Measurements from ENCODE around the gene TRNP1. TPM values are rescaled to one million over a fixed set of nuclear protein-coding genes. Genes with fewer than 3 reads are reported as not detected.

TRNP1 gene
- total RNA-seq, 2 experiments from 2014 or later = 0.19 to 0.20 TPM

DNA sequence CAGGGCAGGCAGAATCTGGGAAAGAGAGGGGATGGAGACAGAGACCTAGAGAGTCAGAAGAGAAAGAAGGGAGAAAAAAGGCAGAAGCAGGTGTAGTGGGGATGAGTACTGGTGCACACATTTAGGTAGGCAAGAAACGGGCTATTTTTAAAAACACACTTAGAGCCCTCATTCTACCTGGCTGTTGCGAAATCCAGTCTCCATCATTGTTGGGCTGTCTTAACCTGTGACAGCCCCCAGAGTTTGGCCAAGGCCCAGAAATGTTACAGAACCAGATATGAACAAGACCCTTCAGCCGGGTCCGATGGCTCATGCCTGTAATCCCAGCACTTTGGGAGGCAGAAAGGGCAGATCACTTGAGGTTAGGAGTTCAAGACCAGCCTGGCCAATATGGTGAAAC lies 20.7 kb upstream of the TRNP1 start:
- no peaks in the 10 kb centered on the region for H3K36me3 Mint-ChIP-seq (ENCODE audit: low read depth)
- ChIA-PET CTCF (no interaction called here), POLR2A (no interaction called here)
- Histone ChIP-seq H3K36me3 (ENCODE audit: insufficient read depth, low read length) (no peaks in the 10 kb centered on the region), H3K4me1 (ENCODE audit: insufficient read depth, low read length) (no peaks in the 10 kb centered on the region), H3K27me3 (ENCODE audit: control insufficient read depth in 1 of 2, insufficient read depth in 2 of 2, low read length in 2 of 2) (peaks cover 0 to 7% of the 10 kb centered on the region in 2 experiments), H3K9me3 (ENCODE audit: control insufficient read depth in 1 of 2, insufficient read depth in 1 of 2, low read length in 2 of 2) (no peaks in the 10 kb centered on the region), H3K27ac (ENCODE audit: low read depth in 1 of 2, low read length in 2 of 2) (no peak overlapping the region), H3K4me3 (ENCODE audit: low read length) (no peak overlapping the region)
- DNase-seq (no peak), ATAC-seq (ENCODE audit: poor library complexity) (no peak)
- intact Hi-C loops (cut with DNase I, micrococcal nuclease) = no loop called here
- H3K27me3 Mint-ChIP-seq = peaks cover 27% of the 10 kb centered on the region
- H3K9me3 Mint-ChIP-seq = no peaks in the 10 kb centered on the region
- no peak overlapping the region for H3K4me3 Mint-ChIP-seq
- TF ChIP-seq, protein P1, sequence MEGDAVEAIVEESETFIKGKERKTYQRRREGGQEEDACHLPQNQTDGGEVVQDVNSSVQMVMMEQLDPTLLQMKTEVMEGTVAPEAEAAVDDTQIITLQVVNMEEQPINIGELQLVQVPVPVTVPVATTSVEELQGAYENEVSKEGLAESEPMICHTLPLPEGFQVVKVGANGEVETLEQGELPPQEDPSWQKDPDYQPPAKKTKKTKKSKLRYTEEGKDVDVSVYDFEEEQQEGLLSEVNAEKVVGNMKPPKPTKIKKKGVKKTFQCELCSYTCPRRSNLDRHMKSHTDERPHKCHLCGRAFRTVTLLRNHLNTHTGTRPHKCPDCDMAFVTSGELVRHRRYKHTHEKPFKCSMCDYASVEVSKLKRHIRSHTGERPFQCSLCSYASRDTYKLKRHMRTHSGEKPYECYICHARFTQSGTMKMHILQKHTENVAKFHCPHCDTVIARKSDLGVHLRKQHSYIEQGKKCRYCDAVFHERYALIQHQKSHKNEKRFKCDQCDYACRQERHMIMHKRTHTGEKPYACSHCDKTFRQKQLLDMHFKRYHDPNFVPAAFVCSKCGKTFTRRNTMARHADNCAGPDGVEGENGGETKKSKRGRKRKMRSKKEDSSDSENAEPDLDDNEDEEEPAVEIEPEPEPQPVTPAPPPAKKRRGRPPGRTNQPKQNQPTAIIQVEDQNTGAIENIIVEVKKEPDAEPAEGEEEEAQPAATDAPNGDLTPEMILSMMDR (IDR thresholded peaks at IDR 0.05) = no peak
- no peak overlapping the region for H3K27ac Mint-ChIP-seq
- no peaks in the 10 kb centered on the region for H3K4me1 Mint-ChIP-seq (ENCODE audit: low read depth)

DNA sequence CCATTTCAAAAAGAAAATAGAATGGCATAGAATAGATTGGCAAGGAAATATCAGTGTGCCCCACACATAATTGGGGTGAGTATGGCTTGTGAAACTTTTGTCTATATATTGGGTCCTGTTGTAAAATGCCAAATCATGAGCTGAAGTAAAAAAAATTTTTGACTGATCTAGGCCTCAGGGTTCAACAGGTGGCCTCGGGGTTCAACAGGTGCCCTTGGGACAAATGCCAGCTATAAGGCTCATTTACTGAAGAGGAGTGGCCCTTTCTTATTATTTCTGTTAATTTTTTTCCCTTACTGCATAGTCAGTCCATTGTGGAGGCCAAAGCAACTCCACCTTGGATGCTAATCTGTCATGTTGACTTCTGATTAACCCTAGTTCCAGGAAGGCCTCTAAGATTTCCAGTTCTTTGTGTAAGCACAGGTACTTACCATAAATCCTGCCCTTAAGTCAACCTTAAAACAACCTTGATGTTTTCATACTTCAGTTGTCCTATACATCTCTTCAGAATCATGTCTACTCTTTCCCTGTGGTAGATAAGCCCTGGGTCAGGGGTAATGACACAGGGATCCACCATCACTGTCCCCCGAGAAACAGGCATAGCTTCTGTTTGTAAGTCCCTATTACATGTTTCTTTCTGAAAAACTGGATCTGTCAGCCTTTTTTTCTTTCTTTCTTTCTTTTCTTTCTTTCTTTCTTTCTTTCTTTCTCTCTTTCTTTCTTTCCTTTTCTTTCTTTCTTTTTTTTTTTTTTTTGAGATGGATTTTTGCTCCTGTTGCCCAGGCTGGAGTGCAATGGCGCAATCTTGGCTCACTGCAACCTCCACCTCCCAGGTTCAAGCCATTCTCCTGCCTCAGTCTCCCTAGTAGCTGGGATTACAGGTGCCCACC lies 16.6 kb upstream of the TRNP1 start:
- no peaks in the 10 kb centered on the region for H3K4me1 ChIP-seq (ENCODE audit: insufficient read depth, low read length)
- H3K4me3 Mint-ChIP-seq = no peak overlapping the region
- no peak overlapping the region for H3K4me3 ChIP-seq (ENCODE audit: low read length)
- no peak overlapping the region for H3K27ac ChIP-seq (ENCODE audit: low read depth in 1 of 2, low read length in 2 of 2)
- H3K4me1 Mint-ChIP-seq (ENCODE audit: low read depth) = no peaks in the 10 kb centered on the region
- H3K27me3 ChIP-seq (ENCODE audit: control insufficient read depth in 1 of 2, insufficient read depth in 2 of 2, low read length in 2 of 2) = peaks cover 0 to 5% of the 10 kb centered on the region in 2 experiments
- DNase-seq = no peak
- H3K9me3 ChIP-seq (ENCODE audit: control insufficient read depth in 1 of 2, insufficient read depth in 1 of 2, low read length in 2 of 2) = no peaks in the 10 kb centered on the region
- TF ChIP-seq, protein P1 (IDR thresholded peaks at IDR 0.05) = no peak
- ChIA-PET CTCF (no interaction called here), POLR2A (no interaction called here)
- no peaks in the 10 kb centered on the region for H3K9me3 Mint-ChIP-seq
- H3K36me3 Mint-ChIP-seq (ENCODE audit: low read depth) = no peaks in the 10 kb centered on the region
- intact Hi-C loops (cut with DNase I, micrococcal nuclease) = no loop called here
- peaks cover 14% of the 10 kb centered on the region for H3K27me3 Mint-ChIP-seq
- no peak overlapping the region for H3K27ac Mint-ChIP-seq
- no peaks in the 10 kb centered on the region for H3K36me3 ChIP-seq (ENCODE audit: insufficient read depth, low read length)
- no peak for ATAC-seq (ENCODE audit: poor library complexity)

DNA sequence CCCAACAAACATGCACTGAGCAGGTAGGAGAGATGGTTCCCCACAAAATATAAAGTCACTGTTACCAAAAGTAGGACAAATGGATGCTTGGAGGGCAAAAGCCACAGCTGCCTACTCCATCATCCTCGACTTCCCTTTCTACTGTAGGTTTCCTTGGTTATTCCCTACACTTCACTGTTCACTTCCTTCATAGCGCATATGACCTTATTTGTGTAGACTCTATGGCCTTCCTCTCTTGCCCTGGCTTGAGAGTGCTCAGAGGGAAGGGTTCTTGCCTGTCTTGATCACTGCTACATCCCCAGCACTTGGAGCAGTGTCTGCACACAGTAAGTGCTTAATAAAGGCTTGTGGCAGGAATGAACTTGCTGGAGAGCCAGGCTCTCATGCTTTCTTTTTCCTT lies 14.6 kb upstream of the TRNP1 start:
- H3K27me3 Mint-ChIP-seq = peaks cover 10% of the 10 kb centered on the region
- H3K36me3 Mint-ChIP-seq (ENCODE audit: low read depth) = no peaks in the 10 kb centered on the region
- ChIA-PET CTCF (no interaction called here), POLR2A (no interaction called here)
- no peak for DNase-seq
- no peaks in the 10 kb centered on the region for H3K9me3 Mint-ChIP-seq
- H3K4me3 Mint-ChIP-seq = no peak overlapping the region
- ATAC-seq (ENCODE audit: poor library complexity) = no peak
- Histone ChIP-seq H3K36me3 (ENCODE audit: insufficient read depth, low read length) (no peaks in the 10 kb centered on the region), H3K9me3 (ENCODE audit: control insufficient read depth in 1 of 2, insufficient read depth in 1 of 2, low read length in 2 of 2) (no peaks in the 10 kb centered on the region), H3K4me1 (ENCODE audit: insufficient read depth, low read length) (no peaks in the 10 kb centered on the region), H3K4me3 (ENCODE audit: low read length) (no peak overlapping the region), H3K27me3 (ENCODE audit: control insufficient read depth in 1 of 2, insufficient read depth in 2 of 2, low read length in 2 of 2) (peaks cover 7 to 16% of the 10 kb centered on the region in 2 experiments), H3K27ac (ENCODE audit: low read depth in 1 of 2, low read length in 2 of 2) (no peak overlapping the region)
- H3K4me1 Mint-ChIP-seq (ENCODE audit: low read depth) = no peaks in the 10 kb centered on the region
- TF ChIP-seq, protein P1 (IDR thresholded peaks at IDR 0.05) = no peak
- intact Hi-C loops (cut with DNase I, micrococcal nuclease) = no loop called here
- H3K27ac Mint-ChIP-seq = no peak overlapping the region
